NCI-H2227 (cell line): ENCODE data around the gene TMEM44.

Experiments used
- DNase-seq: peaks from one replicate; lab custom pipeline; 2025; ENCODE audit not compliant: unreplicated experiment; lab: John Stamatoyannopoulos, UW

Gene TMEM44, protein sequence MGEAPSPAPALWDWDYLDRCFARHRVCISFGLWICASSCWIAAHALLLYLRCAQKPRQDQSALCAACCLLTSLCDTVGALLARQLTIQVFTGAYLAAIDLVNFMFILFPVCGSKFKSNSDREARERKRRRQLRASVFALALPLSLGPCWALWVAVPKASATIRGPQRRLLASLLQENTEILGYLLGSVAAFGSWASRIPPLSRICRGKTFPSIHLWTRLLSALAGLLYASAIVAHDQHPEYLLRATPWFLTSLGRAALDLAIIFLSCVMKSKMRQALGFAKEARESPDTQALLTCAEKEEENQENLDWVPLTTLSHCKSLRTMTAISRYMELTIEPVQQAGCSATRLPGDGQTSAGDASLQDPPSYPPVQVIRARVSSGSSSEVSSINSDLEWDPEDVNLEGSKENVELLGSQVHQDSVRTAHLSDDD

DNA sequence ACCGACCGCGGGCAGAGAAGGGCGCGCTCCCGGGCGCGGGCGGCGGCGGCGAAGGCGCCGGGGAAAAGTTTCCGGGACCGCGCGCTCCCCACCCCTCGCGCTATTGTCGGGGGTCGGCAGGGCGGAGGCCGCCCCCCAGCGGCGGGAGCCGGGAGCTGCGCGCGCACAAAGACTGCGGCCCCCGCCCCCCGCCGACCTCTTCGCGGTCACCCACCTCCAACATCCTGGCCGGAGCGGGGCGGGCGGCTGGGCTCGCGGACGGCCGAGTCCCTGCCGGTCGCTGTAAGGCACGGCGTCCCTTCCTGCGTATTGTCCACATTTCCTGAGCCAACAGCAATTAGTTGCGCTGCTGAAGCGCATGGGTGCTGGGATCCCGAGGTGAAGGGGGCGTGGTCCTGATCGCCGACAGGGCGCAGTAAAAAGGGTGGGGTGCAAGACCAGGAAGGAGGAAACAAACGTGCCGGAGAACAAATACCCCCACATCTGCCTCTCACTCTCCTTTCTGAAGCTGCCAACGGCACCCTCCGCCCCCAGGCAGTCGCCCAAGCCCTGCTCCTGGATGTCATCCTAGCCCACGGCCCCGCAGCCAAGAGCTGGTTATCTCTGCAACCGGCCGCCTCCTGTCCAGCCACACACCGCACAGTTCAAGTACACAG is at the start of gene TMEM44:
Gene TMEM44, minus strand, starts transcription at position 71 of the 656 bp plus-strand sequence. CDS start 204 bp downstream, outside the sequence.
- peak; percentile 84 for DNase-seq

DNA sequence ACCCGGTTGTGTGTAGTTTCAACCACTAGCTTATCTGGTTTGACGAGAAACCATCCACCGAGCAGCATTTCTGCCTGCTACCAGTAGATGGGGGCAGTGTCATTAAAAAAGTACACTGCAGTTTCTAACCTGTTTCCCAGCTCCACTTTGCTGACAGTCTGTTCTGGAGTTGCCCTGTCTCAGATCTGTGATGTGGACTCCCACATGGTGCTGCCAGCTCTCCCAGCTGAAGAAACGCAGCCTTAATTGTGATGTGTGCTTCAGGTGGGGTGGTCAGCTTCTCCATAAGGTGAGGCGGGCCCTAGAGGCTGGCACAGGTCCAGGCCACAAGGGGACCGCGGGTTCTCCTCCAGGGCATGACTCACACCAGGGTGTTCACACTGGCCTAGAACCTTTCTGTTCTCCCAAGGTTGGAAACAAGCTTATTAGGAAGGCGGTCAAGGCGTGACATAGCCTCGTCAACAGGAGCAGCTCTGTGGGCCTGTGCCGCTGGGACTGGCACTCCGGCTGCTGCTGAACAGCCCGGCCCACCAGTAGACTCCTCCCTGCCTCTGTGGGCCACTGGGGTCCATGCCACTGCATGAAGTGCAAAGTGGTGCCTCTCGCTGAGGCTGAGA is 49.6 kb upstream of the TMEM44 start:
- DNase-seq: peak; percentile 82

DNA sequence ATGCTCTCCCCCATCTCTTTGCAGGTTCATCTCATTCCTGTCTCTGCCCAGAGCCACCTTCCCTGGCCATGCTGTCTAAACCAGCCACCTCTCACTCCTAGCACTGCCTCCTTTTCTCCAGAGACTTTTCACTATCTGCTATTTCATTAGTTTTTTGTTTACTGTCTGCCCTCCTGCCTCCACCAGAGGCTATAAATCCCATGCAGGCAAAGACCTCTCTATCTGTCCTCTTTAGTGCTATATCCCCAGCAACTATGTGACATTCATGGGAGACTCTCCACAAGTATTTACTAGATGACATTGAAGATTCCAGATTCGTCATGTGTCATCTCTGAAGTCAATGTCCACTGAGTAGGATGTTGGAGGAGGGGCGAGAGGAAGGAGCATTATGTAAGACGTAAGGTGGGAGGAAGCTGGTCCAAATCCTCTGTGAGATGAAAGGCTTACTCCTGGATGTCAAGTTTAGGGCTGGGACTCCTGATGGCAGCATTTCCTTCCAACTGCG is 49.0 kb upstream of the TMEM44 start:
- no peak for DNase-seq

DNA sequence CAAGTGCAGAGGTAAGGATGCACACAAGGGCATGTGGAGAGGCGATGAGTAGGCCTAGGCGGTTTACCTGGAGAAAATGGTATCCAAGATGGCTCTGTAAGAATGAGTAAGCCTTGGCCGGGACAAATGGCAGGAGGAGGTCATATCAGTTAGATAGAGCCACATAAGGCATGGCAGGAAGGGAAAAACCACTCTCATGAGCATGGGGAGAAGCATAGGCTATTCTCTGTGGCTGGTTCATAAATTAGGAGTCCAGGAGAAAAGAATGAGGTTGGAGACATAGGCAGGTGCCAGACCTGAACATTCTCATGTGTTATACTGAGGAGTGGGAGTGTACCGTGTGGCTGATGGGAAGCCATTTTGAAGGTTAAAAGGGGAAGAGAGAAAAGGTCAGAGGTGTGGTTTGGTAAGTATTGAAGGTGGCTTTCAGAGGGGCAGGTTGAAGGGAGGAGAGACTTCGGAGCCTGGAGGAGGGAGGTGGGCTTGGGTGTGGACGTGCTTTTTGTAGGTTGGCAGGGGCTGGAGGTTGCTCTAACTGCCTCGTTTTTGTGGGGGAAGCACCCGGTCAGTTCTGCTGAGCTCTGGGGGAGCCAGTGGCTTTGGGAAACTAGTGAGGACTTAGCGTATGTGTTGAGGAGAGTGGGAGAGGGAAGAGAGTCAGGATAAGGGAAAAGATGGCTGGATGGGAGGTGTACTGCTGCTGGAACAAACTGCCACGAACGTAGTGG is 47.8 kb upstream of the TMEM44 start:
- DNase-seq: no peak

DNA sequence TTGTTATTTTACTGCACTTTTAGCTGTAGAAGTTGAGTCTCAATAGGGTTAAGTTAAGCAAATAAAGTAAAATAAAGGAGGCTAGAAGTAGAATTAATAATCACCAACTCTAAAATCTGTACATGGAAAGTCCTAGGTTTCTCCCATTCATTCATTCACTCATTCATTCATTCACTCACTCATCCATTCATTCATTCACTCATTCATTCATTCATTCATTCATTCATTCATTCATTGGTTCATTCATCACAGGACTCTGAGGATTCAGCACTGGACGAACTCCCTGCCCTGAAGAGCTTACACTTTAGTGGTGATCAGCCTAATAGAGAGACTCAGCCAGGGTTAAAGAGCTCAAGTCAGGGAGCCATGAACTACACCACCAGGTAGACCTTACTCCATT is 43.3 kb upstream of the TMEM44 start:
- no peak for DNase-seq

DNA sequence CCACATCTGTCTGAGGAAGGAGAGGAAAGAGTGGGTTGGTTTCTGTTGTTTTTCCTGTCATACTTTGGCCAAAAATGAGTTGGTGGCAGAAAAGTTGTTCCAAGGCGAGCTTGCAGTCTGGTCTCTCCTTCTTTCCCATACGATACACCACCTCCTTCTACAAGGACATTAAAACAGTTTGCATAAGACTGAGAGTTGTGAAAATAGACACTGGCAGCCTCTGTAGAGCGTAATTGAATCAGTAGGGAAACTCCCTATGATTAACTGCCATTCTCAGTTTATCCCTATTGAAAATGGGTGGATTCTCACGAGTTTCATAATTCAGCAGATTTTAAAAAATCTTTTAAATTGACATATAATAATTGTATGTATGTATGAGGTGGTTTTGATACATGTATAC is 42.5 kb upstream of the TMEM44 start:
- DNase-seq: no peak

GRCh38 chr3:194675081-194675640 is 41.9 kb upstream of the TMEM44 start:
- DNase-seq: no peak

DNA sequence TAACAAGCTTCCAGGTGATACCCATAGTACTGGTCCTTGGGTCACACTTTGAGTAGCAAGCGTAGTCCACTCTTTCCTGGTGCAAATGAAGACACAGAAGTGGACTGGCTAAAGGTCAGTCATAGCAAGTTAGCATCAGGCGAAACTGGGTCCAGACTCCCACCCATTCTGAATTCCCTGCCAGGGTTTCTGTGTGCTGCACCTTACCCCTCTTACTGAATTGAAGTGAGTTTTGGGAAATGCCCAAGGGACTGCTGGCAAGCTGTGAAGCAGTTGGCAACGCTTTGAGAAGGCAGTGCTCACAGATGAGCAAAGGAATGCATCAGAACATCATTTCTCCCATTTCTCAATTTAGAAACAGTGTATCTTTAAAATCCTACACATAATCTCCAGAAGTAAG is 40.5 kb upstream of the TMEM44 start:
- no peak for DNase-seq

- DNase-seq: peak; percentile 36
Measured at GRCh38 chr3:194672876-194673275, 39.7 kb upstream of the TMEM44 start.

- DNase-seq: peak; percentile 98
Measured at GRCh38 chr3:194671900-194672808, 38.9 kb upstream of the TMEM44 start, which contains the start of gene LSG1. TSS of gene LSG1 (minus strand) at chr3:194672191. CDS start at chr3:194672162, 29 bp downstream.

GRCh38 chr3:194671511-194671899 is 38.3 kb upstream of the TMEM44 start:
- DNase-seq: peak; percentile 51

- no peak for DNase-seq
Measured at GRCh38 chr3:194667363-194667762, 34.1 kb upstream of the TMEM44 start.

DNA sequence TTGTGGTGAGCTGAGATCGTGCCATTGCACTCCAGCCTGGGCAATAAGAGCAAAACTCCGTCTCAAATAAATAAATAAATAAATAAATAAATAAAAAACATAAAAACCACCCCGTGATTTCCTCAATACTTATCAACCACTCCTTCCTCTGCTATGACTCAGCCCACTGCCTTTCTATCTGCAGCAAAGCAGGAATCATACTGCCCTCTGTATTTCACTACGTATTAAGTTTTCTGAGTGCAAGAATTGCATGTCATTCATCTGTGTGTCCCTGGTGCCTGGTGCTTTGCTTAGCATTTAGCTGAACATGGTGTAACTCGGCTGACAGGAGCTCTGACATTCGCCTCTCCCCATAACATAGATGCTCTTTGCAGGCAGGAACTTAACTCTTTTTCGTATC is 31.6 kb upstream of the TMEM44 start:
- no peak for DNase-seq

DNA sequence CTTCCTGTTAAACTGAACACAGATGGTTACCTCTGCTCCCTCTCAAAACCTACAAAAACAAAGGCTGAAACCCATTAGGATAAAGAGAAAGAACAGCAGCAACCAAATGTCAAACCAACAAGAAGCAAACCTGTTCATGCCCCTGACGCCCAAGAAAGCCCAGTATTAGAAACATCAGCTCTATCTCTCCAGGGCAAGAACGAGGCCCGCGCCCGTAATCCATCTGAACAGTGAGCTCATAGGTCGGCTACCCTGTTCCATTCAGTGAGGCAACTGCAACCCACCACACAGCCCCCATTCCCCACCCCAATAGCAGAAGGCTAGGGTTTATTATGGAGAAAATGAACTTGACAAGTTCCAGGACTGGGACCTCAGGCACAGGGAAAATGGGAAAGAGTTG is 28.7 kb upstream of the TMEM44 start:
- no peak for DNase-seq

DNA sequence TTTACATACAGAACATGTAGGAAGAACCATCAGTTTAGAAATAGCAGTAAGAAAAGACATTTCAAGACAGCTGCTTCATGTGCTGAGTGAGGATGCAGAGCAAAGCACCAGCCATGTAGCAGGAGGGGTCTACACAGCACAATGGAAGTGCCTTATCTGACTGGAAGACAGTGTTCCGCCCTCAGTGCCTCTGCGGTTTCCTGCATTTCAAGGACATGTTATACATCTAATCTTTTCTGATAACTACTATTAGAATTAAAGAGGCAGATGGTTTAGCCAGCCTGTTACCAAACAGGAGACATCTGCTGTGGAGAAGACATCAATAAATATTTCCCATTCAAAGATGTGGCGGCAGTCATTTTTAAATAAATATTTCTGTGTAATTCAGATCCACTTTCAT is 28.2 kb upstream of the TMEM44 start:
- no peak for DNase-seq

DNA sequence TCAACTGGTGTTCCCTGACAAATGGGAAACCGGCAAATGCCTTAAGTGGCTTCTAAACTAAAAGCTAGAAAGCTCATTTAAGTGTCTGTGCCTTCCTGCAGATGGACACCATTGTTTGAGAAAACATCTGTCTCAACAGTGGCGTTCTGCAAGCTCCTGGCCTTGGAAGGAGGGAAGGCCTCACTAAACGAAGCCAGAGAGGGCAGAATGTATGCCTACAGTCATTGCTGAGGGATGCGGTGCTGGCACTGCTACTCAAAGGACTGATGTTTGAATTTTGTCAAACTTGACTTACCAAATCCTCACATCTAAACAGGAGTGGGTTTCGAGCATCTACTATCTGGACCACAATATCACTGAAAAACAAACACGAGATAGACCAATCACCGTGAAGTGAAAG is 26.6 kb upstream of the TMEM44 start:
- no peak for DNase-seq

DNA sequence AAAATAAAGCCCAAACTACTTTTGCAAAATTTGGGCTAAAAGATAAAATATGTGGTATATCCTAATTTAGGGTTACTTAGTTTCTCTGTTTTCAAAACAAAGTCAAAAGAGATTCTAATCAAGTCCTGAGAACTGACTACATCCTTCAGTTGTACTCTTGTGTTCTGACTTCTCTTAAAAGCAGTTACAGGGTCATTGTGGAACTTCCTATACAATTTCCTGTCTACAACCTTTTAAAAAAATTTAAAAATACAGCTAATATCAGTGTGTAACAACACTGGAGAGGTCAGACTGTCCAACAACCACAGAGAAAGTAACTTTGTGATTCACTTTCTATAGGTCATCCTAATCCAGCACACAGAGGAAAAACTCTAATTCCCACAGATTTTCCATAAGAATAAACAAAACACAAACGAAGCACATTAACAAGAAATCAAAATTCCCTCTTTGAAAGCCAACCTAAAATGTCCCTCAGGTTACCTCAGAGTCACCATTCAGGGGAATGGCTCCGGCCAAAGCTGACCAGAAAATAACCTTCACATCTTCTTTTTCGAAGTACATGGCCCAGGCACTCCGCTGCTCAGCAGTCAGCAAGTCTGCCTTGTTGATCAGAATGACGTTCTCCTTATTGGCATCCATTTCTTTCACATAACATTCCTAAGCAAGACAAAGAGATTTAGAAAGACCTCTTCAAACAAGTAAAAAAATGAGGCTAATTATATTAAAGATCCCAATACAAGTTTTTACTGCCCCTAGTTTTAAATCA is 25.4 kb upstream of the TMEM44 start:
- DNase-seq: no peak

DNA sequence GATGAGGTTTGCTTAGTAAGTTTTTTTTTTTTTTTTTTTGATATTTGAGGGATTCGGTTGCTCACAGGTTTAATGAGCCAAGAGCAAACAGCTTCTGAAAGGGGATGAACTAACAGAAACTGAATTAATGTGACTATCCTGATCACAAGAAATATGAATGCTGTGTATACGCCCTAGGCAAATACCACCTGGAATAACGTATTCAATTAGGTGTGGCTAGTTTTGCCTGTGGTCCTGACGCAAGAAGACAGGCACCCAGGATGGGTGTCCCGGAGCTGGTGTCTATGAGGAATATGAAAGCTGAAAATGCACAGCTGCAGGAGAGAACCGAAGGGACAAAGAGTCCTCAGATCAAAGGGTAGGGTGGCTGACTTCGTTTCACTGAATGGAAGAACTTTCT is 24.2 kb upstream of the TMEM44 start:
- no peak for DNase-seq

DNA sequence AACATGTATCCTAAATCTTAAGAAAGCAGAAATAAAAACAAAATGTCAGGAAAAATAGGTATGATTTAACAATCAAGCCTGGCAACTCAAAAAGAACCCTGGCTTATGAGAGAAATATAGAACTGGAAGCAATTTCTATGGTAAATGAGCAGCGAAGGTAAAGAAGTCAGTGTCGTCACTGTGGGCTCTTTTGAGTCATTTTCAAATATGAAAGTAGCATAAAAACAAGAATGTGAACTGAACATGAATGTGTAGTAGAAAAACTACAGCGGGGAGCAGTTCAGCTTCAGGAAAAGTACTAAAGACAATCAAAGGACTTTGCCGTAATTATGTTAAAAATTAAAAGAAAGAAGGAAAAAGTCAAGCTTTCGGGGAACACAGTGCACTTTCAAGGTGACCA is 21.2 kb upstream of the TMEM44 start:
- no peak for DNase-seq
